ENCODE data around the gene CD3E. TPM values are rescaled to one million over a fixed set of nuclear protein-coding genes. Genes with fewer than 3 reads are reported as not detected.

Gene CD3E
- total and polyA plus RNA-seq, 2 donors (not counting 1 experiment from before 2014, with no cell fraction given), result 1.0 to 1.7 TPM

DNA sequence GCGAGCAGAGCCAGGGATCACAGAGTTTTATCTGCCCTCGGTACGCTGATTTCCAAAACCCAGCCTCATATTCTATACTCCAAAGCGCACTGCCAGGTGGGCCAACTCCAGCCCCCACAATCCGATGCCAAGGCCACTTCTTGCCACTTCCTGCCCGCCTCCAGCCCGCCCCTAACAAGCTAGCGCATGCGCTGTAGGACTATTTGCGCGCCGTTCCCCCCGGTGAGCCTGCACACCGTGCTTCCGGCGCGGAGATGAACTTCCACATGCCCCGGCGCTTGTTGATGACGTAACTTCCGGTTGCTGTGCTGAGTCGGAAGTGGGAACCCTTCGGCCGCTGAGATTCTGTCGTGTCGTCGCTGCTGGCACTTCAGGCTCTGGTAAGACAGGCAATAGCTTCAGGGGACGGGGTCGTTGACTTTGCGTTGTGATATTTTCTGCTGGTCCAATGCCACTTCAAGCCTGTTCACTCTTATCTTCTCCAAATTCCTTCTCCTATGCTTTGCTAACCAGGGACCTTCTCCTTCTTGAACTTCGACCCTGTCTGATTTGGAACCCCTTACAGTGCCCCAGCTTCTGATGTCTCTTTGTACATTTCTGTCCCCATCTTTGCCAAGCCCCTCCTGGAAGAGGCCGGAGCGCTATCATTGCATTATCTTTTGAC lies 54.9 kb downstream of the CD3E start, which contains the start of gene UBE4A:
Gene UBE4A, plus strand, starts transcription at position 306 of the 664 bp plus-strand sequence. CDS start 5,481 bp downstream, outside the sequence.
- DNase-seq, result peak; percentile 97
- peak within 1 kb of the TSS; percentile 96 for H3K27ac Mint-ChIP-seq
- ChIA-PET POLR2A (interaction anchor here (1.2 kb wide), 1 partner anchor 161 kb away, joined by 3 read pairs; no protein-coding TSS in a partner anchor), CTCF (interaction anchor here (0.6 to 4.6 kb wide), 6 partner anchors 61 to 552 kb away, joined by 3 to 30 read pairs (median 4); no protein-coding TSS in a partner anchor)
- TF ChIP-seq EZH2 (IDR thresholded peaks at IDR 0.05; ENCODE audit: borderline replicate concordance, insufficient read depth, low read depth, low read length, poor library complexity, severe bottlenecking), result no peak
- TF ChIP-seq, protein P1, sequence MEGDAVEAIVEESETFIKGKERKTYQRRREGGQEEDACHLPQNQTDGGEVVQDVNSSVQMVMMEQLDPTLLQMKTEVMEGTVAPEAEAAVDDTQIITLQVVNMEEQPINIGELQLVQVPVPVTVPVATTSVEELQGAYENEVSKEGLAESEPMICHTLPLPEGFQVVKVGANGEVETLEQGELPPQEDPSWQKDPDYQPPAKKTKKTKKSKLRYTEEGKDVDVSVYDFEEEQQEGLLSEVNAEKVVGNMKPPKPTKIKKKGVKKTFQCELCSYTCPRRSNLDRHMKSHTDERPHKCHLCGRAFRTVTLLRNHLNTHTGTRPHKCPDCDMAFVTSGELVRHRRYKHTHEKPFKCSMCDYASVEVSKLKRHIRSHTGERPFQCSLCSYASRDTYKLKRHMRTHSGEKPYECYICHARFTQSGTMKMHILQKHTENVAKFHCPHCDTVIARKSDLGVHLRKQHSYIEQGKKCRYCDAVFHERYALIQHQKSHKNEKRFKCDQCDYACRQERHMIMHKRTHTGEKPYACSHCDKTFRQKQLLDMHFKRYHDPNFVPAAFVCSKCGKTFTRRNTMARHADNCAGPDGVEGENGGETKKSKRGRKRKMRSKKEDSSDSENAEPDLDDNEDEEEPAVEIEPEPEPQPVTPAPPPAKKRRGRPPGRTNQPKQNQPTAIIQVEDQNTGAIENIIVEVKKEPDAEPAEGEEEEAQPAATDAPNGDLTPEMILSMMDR (IDR thresholded peaks at IDR 0.05), result no peak
- Histone ChIP-seq H2AFZ (ENCODE audit: insufficient read depth, low read depth, low read length, poor library complexity, severe bottlenecking) (peak within 1 kb of the TSS; percentile 87), H3K4me3 (ENCODE audit: control extremely low read depth in 1 of 5, extremely low read depth in 1 of 5, insufficient read depth in 1 of 5, low read depth in 2 of 5, low read length in 4 of 5) (peak within 1 kb of the TSS; percentile 82 to 98 (median 92)), H3K27me3 (replicated peaks in 1 of 4; ENCODE audit: control extremely low read depth in 1 of 4, control insufficient read depth in 3 of 4, insufficient read depth in 4 of 4, low read length in 3 of 4) (no peaks in the 10 kb centered on the region), H4K20me1 (ENCODE audit: control insufficient read depth, insufficient read depth, low read length, poor library complexity, severe bottlenecking) (peaks cover 12% of the 10 kb centered on the region), H3K36me3 (replicated peaks in 1 of 2; ENCODE audit: control extremely low read depth in 1 of 2, control insufficient read depth in 1 of 2, extremely low read depth in 1 of 2, insufficient read depth in 2 of 2, low read length in 1 of 2) (peaks cover 0 to 15% of the 10 kb centered on the region in 2 experiments), H3K27ac (ENCODE audit: low read length in 2 of 2) (peak within 1 kb of the TSS; percentile 73 to 93), H3K9ac (ENCODE audit: low read length) (peak within 1 kb of the TSS; percentile 94), H3K79me2 (ENCODE audit: control insufficient read depth, insufficient read depth, low read length) (peaks cover 49% of the 10 kb centered on the region), H3K4me1 (ENCODE audit: control insufficient read depth in 2 of 2, insufficient read depth in 2 of 2, low read length in 2 of 2) (peaks cover 18 to 23% of the 10 kb centered on the region in 2 donors), H3K9me3 (ENCODE audit: control extremely low read depth in 1 of 3, control insufficient read depth in 2 of 3, insufficient read depth in 1 of 3, low read length in 2 of 3) (peaks cover 0 to 4% (median 1%) of the 10 kb centered on the region in 3 donors), H3K4me2 (replicated peaks; ENCODE audit: low read depth, low read length, poor library complexity, severe bottlenecking) (peak within 1 kb of the TSS; percentile 89)
- ATAC-seq (ENCODE audit: low read depth), result peak; percentile 91
- peaks cover 39% of the 10 kb centered on the region for H3K4me1 Mint-ChIP-seq
- WGBS (ENCODE audit: insufficient coverage), result 6% methylated on average over 32 of the region's 33 CpGs
- intact Hi-C loops (cut with micrococcal nuclease), result loop anchor here (1.0 to 2.0 kb wide), 4 partner anchors 42 to 213 kb away; partner anchors contain the start of genes ARCN1, ATP5MG, KMT2A and MPZL3
- no peaks in the 10 kb centered on the region for H3K27me3 Mint-ChIP-seq
- H3K9me3 Mint-ChIP-seq (ENCODE audit: insufficient read depth), result no peaks in the 10 kb centered on the region
- peak within 1 kb of the TSS; percentile 98 for H3K4me3 Mint-ChIP-seq
